Liver (tissue), 3 donors: Measurements from ENCODE around the gene CHCT1.

Source experiments
- ATF3 ChIP-seq: IDR thresholded peaks from 2 replicates; pipeline ENCODE4 v1.6.1; 2016; ENCODE audit warnings: antibody characterized with exemption
- CTCF ChIP-seq: fragments of 150-350 bp; IDR thresholded peaks from 2 replicates; pipeline ENCODE4 v1.5.1; 2017; ENCODE audit warnings: improper control_type of control experiment, low read depth, low read length; ENCODE audit not compliant: missing input control
- FOXA1 ChIP-seq: IDR thresholded peaks from 2 replicates; pipeline ENCODE4 v1.6.1; 2016; ENCODE audit warnings: antibody characterized with exemption
- GABPA ChIP-seq, 2 donors: IDR thresholded peaks in 1 of 2; conservative IDR thresholded peaks in 1 of 2; 2 replicates each; pipeline ENCODE4 v1.6.1; 2016; ENCODE audit warnings: antibody characterized with exemption in 2 of 2, mild to moderate bottlenecking in 1 of 2, moderate library complexity in 1 of 2
- HNF4G ChIP-seq: IDR thresholded peaks from 2 replicates; pipeline ENCODE4 v1.6.1; 2016; ENCODE audit warnings: antibody characterized with exemption
- NR2F2 ChIP-seq: IDR thresholded peaks from 2 replicates; pipeline ENCODE4 v1.6.1; 2016; ENCODE audit warnings: antibody characterized with exemption
- RAD21 ChIP-seq, 2 donors: IDR thresholded peaks; 2 replicates each; pipeline ENCODE4 v1.6.1; 2016; ENCODE audit warnings: antibody characterized with exemption in 2 of 2, mild to moderate bottlenecking in 2 of 2
- SP1 ChIP-seq: IDR thresholded peaks from 2 replicates; pipeline ENCODE4 v1.6.1; 2018; ENCODE audit warnings: antibody characterized with exemption, mild to moderate bottlenecking
- TAF1 ChIP-seq: conservative IDR thresholded peaks from 2 replicates; pipeline ENCODE4 v1.6.1; 2016; ENCODE audit warnings: antibody characterized with exemption, mild to moderate bottlenecking
- YY1 ChIP-seq: IDR thresholded peaks from 2 replicates; pipeline ENCODE4 v1.6.1; 2016; ENCODE audit warnings: antibody characterized with exemption, mild to moderate bottlenecking
- TF ChIP-seq, protein P1 (sequence below): IDR thresholded peaks from 2 replicates; pipeline ENCODE4 v1.6.1; 2016; ENCODE audit warnings: antibody characterized with exemption
- TF ChIP-seq, protein P2 (sequence below): IDR thresholded peaks from 2 replicates; pipeline ENCODE4 v1.6.1; 2016; ENCODE audit warnings: antibody characterized with exemption, mild to moderate bottlenecking
- TF ChIP-seq, protein P3 (sequence below): IDR thresholded peaks from 2 replicates; pipeline ENCODE4 v1.6.1; 2016; ENCODE audit warnings: antibody characterized with exemption
- donor health status: healthy.
- donor health status: healthy.

- TF ChIP-seq, protein P1, sequence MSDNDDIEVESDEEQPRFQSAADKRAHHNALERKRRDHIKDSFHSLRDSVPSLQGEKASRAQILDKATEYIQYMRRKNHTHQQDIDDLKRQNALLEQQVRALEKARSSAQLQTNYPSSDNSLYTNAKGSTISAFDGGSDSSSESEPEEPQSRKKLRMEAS: no peak
- TF ChIP-seq CTCF (no peak), TAF1 (no peak), GABPA (IDR thresholded peaks at IDR 0.05 in 1 of 2, conservative IDR thresholded peaks at IDR 0.05 in 1 of 2) (no peak), YY1 (no peak), RAD21 (IDR thresholded peaks at IDR 0.05) (no peak), SP1 (peak; percentile 28), ATF3 (no peak), HNF4G (no peak), NR2F2 (no peak), FOXA1 (no peak)
- TF ChIP-seq, protein P2, sequence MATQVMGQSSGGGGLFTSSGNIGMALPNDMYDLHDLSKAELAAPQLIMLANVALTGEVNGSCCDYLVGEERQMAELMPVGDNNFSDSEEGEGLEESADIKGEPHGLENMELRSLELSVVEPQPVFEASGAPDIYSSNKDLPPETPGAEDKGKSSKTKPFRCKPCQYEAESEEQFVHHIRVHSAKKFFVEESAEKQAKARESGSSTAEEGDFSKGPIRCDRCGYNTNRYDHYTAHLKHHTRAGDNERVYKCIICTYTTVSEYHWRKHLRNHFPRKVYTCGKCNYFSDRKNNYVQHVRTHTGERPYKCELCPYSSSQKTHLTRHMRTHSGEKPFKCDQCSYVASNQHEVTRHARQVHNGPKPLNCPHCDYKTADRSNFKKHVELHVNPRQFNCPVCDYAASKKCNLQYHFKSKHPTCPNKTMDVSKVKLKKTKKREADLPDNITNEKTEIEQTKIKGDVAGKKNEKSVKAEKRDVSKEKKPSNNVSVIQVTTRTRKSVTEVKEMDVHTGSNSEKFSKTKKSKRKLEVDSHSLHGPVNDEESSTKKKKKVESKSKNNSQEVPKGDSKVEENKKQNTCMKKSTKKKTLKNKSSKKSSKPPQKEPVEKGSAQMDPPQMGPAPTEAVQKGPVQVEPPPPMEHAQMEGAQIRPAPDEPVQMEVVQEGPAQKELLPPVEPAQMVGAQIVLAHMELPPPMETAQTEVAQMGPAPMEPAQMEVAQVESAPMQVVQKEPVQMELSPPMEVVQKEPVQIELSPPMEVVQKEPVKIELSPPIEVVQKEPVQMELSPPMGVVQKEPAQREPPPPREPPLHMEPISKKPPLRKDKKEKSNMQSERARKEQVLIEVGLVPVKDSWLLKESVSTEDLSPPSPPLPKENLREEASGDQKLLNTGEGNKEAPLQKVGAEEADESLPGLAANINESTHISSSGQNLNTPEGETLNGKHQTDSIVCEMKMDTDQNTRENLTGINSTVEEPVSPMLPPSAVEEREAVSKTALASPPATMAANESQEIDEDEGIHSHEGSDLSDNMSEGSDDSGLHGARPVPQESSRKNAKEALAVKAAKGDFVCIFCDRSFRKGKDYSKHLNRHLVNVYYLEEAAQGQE: no peak
- TF ChIP-seq, protein P3, sequence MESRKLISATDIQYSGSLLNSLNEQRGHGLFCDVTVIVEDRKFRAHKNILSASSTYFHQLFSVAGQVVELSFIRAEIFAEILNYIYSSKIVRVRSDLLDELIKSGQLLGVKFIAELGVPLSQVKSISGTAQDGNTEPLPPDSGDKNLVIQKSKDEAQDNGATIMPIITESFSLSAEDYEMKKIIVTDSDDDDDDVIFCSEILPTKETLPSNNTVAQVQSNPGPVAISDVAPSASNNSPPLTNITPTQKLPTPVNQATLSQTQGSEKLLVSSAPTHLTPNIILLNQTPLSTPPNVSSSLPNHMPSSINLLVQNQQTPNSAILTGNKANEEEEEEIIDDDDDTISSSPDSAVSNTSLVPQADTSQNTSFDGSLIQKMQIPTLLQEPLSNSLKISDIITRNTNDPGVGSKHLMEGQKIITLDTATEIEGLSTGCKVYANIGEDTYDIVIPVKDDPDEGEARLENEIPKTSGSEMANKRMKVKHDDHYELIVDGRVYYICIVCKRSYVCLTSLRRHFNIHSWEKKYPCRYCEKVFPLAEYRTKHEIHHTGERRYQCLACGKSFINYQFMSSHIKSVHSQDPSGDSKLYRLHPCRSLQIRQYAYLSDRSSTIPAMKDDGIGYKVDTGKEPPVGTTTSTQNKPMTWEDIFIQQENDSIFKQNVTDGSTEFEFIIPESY: no peak
Observed at GRCh38 chr17:60463157-60463835, 41.0 kb downstream of the CHCT1 start.
